WTC11 (cell line): ENCODE results near the gene PHOSPHO1.

Experiments
- CBFB ChIP-seq: sonication (generic); formaldehyde crosslinking; IDR thresholded peaks from 2 replicates; pipeline ENCODE4 v1.8.1; 2022; ENCODE audit warnings: mild to moderate bottlenecking, low read depth, missing genetic modification reagents
- MXD4 ChIP-seq: fragments of 250-450 bp; sonication (Bioruptor Pico); IDR thresholded peaks from 2 replicates; pipeline ENCODE4 v1.8.0; 2021; ENCODE audit warnings: mild to moderate bottlenecking, moderate library complexity, borderline replicate concordance
- NR2C2 ChIP-seq: sonication (generic); formaldehyde crosslinking; IDR thresholded peaks from 2 replicates; pipeline ENCODE4 v1.8.0; 2022; ENCODE audit warnings: mild to moderate bottlenecking, missing genetic modification reagents
- RELA ChIP-seq: sonication (generic); formaldehyde crosslinking; IDR thresholded peaks from 2 replicates; pipeline ENCODE4 v1.8.1; 2022; ENCODE audit warnings: missing genetic modification reagents, mild to moderate bottlenecking, borderline replicate concordance
- SP1 ChIP-seq: sonication (generic); formaldehyde crosslinking; conservative IDR thresholded peaks from 2 replicates; pipeline ENCODE4 v1.8.1; 2022; ENCODE audit warnings: missing genetic modification reagents
- TEAD4 ChIP-seq: sonication (generic); formaldehyde crosslinking; IDR thresholded peaks from 2 replicates; pipeline ENCODE4 v1.8.0; 2022; ENCODE audit warnings: mild to moderate bottlenecking, missing genetic modification reagents
- TF ChIP-seq, protein P1 (sequence below): fragments of 200-600 bp; IDR thresholded peaks from 2 replicates; pipeline ENCODE4 v1.8.0; 2022; ENCODE audit warnings: antibody characterized with exemption
- TF ChIP-seq, protein P2 (sequence below): sonication (generic); formaldehyde crosslinking; conservative IDR thresholded peaks from 2 replicates; pipeline ENCODE4 v1.8.1; 2023; ENCODE audit warnings: mild to moderate bottlenecking, low read depth, missing genetic modification reagents, moderate library complexity

DNA sequence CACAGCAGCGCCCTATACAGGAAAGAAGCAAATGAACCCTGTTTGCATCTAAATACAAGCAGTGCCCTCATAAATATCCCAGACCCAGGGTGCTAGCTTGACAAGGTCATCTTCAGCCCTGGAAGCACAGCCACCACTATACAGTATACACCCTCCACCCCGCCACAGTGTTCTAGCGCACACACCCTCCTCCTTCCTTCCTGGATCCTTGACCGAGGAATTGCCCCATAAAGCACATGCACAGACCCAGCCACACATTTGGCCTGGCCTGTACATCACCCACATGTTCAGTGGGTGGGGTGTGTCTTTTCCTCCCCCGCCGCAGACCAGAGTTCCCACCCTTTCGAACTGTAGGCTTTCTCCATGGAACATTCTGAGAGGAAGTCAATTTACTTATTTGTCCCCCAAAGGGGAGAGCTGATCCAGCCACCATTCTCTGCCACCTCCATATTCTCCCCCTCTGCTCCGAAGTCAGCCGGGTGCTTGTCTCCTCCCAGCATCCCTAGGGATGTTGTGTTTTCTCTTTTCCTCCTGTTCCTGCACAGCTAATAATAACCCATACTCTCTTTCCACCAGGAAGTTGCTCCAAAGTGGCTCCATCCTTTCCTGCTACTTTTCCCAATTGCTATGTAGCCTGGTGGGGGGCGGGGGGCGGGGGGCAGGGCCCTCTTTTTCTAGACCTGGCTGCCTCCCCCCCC lies 13.5 kb downstream of the PHOSPHO1 start:
- TF ChIP-seq, protein P1, sequence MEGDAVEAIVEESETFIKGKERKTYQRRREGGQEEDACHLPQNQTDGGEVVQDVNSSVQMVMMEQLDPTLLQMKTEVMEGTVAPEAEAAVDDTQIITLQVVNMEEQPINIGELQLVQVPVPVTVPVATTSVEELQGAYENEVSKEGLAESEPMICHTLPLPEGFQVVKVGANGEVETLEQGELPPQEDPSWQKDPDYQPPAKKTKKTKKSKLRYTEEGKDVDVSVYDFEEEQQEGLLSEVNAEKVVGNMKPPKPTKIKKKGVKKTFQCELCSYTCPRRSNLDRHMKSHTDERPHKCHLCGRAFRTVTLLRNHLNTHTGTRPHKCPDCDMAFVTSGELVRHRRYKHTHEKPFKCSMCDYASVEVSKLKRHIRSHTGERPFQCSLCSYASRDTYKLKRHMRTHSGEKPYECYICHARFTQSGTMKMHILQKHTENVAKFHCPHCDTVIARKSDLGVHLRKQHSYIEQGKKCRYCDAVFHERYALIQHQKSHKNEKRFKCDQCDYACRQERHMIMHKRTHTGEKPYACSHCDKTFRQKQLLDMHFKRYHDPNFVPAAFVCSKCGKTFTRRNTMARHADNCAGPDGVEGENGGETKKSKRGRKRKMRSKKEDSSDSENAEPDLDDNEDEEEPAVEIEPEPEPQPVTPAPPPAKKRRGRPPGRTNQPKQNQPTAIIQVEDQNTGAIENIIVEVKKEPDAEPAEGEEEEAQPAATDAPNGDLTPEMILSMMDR = no peak
- TF ChIP-seq SP1 (CRISPR knock-in tag) (no peak), MXD4 (CRISPR knock-in tag) (no peak), NR2C2 (CRISPR knock-in tag) (no peak), TEAD4 (CRISPR knock-in tag) (no peak), RELA (CRISPR knock-in tag) (no peak), CBFB (no peak)
- TF ChIP-seq, protein P2, sequence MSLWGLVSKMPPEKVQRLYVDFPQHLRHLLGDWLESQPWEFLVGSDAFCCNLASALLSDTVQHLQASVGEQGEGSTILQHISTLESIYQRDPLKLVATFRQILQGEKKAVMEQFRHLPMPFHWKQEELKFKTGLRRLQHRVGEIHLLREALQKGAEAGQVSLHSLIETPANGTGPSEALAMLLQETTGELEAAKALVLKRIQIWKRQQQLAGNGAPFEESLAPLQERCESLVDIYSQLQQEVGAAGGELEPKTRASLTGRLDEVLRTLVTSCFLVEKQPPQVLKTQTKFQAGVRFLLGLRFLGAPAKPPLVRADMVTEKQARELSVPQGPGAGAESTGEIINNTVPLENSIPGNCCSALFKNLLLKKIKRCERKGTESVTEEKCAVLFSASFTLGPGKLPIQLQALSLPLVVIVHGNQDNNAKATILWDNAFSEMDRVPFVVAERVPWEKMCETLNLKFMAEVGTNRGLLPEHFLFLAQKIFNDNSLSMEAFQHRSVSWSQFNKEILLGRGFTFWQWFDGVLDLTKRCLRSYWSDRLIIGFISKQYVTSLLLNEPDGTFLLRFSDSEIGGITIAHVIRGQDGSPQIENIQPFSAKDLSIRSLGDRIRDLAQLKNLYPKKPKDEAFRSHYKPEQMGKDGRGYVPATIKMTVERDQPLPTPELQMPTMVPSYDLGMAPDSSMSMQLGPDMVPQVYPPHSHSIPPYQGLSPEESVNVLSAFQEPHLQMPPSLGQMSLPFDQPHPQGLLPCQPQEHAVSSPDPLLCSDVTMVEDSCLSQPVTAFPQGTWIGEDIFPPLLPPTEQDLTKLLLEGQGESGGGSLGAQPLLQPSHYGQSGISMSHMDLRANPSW (CRISPR knock-in tag) = no peak
